Stimulated activated CD8-positive, alpha-beta memory T cell treated with anti-CD3 and anti-CD28 coated beads, Interleukin-4, amount 100 ng/mL, for 24 hours (primary cell): ENCODE data around the gene DDX20.
"Not testable (repeated sequence)": the region's sequence is repeated elsewhere in the genome, so short reads cannot be mapped to it uniquely, and the experiment has no call there.

Experiments used
- DNase-seq: peaks from one replicate; pipeline ENCODE4 v3.0.0-alpha.2; 2020; ENCODE audit warnings: low read depth

DDX20 gene

DNA sequence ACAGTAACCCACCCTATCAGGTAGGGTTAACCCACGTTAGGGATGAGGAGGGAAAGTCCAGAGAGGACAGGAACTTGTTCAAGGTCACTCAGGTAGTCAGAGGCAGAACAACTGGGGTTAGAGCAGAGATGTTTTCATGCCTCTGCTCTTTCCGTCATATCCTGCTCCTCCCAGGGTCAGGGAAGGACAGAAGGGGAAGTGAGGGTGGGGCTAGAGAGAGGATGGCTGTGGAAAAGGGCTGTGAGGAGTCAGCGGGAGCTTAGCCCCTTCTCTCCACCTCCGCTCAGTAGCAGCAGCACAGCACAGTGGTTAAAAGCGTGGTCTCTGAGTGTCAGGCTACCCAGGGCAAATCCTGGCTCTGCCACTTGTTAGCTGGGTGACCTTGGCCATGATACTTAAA, 36.5 kb downstream of the DDX20 start:
- no peak for DNase-seq

DNA sequence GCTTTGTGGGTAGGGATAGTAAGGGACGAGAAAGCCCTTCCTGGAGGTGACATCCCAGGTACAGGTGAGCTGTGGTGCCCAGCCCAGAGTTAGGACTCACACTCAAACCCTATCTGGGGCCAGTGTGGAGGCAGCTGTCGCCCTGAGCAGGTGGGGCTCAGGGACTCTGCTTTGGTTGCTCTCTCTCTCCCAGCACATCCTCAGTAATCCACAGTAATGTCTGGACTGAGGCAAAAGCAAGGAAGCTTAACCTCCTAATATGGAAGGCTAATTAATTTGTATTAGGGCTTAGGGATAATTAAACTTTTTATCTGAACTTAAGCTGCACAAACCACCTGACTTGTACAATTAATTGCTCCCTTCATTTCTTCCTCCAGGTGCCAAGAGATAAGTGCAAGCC, 38.2 kb downstream of the DDX20 start:
- no peak for DNase-seq

DNA sequence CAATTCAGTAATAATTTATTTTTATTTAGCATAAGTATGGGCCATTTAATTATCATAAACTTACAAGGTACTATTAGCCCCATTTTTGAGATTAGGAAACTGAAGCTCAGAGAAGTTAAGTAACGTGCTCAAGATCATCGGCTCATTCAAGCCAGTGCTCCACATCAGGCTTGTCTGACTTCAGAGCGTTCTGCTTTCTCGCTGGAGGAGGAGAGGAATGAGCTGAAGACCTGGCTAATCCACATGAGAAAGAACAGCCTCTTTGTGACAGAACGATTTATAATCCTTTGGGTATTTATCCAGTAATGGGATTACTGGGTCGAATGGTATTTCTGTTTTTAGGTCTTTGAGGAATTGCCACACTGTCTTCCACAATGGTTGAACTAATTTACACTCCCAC, 39.7 kb downstream of the DDX20 start:
- no peak for DNase-seq

DNA sequence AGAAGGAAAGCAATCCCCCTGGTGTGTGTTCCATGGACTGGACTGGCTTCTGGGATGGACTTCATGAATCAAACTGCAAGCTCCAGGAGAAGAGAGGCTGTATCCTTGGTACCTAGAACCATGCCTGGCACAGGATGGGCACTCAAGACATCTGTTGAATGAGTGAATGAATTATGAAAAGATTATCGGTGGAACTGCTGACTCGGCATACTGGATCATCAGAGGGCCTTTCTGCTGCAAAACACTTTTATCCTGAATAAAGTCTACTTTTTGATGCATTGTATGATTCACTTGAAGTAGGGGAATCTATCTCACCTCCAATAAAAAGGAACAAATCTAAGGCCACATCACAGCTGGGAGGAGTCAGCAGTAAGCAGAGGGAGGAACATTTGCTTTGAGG, 42.9 kb downstream of the DDX20 start:
- DNase-seq: no peak

DNA sequence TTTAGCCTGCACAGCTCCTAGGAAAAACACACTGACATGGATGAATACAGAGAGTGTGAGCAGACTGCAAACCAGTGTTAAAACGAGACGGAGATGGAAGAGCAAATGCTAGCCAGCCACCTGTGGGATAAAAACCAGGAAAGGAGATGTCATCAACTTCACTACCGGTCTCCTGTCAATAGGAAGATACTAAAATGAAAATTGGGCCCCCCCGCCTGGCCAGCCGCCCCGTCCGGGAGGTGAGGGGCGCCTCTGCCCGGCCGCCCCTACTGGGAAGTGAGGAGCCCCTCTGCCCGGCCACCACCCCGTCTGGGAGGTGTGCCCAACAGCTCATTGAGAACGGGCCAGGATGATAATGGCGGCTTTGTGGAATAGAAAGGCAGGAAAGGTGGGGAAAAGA, 44.0 kb downstream of the DDX20 start:
- not testable (repeated sequence) for DNase-seq

DNA sequence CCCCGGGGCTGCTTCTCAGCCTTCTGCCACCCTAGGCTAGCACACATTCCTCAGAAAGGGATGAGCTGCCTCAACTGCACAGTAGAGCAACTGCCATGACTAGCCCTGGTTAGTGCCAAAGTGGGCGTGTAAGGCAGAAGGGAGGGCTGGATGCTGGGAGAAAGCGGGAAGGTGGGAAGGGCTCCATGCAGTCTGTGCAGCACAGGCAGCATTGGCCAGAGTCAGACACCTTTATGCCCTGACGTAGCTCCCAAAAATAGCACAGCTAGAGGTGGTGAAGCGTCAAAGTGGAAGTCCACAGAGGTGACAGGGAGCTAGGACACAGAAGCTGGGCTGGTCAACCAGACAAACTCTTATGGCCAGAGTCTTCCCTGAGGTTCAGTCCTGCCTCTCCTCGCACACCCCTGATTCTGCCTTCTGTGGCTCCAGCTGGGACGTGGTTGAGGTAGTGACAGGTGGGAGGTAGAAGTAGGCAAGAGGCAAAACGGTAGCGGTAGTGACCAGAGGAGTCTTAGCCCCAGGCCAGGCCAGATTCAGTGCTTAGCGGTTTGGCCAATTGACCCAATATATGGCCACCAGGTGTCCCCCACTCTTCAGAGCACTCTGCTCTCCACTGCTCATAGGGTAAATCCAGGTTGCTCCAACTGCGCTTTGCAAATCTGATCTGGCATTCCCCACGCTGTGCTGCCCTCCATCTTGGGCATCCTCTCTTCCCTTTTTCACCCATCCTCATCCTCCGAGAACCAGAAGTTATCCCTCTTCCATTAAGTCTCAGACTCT, 45.6 kb downstream of the DDX20 start:
- no peak for DNase-seq

DNA sequence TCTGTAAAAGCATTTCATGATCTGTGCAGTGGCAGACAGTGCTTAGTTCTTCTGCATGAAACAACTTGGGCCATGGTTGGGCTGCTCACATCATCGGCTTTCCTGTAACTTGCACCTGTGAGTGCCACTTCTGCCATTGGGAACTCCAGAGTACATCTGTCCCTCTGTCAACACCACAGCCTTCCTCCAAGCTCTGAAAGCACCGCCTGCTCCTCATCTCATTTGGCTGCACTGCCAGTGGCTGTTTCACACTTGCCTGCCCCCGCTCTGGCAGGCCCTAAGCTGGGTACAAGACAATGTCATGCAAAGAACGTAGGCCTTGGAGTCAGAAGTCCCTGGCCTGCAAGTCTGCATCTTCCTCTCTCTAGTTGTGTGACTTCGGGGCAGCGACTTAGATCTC, 46.4 kb downstream of the DDX20 start:
- no peak for DNase-seq

DNA sequence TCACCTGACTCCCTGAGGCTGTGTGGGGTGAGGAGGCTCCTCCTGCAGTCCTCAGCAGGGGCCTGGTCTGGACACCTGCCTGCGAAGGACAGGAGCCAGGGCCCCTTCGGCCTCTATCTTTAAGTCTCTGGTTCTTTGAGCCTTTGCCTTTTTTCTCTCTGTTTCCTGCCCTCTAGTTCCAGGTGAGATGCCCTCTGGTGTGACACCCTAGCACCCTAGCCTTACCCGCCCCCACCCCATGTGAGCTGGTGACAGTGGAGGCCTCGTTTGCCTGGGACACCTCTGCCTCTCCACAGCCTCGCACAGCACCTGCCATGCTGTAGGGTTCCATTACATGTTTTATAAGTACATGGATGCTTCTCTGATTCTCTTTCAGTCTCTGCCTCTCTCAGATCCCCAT, 47.3 kb downstream of the DDX20 start:
- DNase-seq: no peak

DNA sequence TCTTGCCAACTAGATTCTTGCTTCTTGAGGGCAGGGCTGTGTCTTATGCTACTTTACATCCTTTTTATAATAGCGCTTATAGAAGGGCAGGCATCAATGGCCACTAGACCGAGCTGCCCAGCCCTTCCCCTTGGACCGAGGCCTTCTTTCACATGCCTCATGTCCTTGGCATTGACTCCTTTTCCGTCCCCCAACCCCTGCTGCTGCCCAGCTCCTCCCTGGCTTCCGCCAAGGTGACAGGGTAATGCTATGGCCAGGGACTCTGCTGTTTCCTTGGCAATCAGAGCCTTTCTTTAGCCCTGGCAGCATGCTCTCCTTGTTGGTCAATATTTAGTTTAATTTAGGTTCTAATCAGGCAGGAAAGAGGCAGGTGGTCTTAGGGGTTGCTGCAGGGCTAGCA, 48.2 kb downstream of the DDX20 start:
- DNase-seq: no peak

DNA sequence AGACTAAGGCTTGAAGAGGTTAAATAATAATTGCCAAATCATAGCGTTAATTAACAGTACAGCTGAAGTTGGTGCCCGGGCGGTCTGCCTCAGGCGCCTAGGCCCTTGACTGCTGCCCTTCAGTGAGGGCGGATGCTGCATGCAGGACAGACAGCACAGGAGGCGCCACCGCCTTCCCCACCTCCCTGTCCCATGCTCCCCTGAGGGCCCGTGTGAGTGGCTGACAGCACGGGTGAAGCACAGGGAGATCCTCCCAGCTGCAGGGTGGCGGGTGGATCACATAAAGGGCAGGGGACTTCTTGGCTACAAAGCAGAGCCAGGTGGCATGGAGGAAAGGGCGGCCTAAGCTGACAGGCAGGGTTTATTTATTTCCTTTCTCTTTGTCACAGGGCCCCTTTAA, 49.1 kb downstream of the DDX20 start:
- no peak for DNase-seq

DNA sequence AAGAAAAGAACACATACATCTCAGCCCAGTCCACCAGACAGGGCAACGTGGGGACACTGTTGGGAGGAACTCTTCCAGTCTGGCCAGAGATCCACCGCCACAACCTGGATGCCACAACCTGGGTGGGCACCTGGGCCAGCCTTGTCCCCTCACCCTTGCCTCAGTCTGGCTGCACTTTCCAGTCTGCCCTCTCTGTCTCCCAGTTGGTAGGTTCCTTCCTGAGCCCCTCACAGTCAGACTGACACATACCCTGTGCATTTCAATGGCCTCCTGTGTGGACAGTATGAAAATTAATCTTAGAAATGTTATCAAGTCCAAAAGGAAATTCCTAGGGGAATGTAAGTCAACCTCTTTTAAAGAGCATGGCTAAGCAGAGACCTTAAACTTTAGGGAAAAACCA, 49.5 kb downstream of the DDX20 start:
- DNase-seq: no peak

DNA sequence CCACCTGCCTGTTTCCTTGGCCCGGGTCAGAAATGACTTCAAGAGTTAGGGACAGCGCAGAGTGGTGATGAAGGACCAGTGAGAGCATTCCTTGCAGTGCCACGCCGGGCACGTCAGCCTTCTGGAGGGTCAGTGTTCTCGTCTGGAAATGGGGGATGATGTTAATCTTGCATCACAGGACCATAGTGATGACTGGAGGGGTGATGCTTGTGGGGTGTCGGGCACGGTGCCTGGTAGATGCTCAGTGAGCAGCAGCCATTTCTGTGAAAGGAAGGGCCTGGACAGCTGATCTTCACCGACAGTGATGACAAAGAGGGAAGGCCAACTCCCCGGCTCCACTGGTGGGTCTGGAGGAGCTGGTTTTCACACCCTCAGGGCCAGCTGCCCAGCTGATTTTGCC, 56.2 kb downstream of the DDX20 start:
- no peak for DNase-seq

DNA sequence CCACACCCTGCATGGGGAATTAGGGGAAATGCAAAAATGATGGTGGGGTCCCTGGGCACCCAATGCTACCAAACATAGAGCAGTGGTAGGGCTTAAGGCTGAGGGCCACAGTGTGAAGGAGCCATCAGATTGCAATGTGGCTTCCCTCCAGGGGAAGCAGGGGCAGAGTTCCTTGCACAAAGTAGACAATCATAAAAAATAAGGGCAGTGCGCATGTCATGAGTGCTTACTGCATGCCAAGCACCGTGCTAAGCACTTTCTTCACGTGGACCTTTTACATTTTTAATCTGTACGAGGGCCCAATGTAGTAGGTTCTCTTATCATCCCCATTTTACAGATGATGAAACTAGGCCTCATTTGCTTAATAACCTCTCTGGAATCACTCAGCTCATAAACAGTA, 56.6 kb downstream of the DDX20 start:
- no peak for DNase-seq

DNA sequence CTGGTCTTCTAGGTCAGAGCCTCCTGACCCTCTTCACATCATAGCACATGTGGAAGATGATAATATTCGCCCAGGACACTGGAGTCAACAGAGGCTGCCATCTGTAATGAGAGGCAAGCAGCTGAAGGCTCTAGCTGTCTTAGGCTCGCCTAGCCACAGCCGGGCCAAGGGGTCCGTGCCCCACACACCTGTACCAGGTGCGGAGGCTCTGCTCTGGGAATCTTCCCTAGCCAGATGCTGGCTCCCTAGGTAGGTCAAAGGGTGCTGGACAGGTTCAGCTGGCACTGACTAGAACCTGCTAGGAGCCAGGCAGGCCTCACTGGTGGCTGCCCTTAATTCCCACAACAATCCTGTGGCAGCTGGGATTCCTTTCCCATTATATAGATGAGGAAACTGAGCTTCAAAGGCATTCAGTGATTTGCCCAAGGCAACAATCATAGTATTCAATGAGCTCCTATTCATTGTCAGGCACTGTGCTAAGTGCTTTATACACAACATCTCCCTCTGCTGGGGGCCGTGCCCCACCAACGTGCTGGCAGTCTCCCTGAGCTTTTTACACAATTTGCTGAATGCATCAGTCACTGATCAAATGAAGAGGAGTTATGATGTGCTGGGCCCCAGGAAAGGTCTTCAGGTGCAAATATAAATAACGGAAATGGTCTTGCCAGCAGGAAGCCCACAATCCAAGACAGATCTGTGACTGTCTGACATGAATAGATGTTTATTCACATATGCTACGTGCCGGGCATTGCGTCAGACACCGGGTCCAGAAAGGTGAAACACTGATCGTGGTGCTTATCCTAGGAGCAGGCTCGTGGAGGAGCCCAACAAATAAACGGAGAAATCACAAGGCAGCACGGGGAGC, 58.0 kb downstream of the DDX20 start:
- no peak for DNase-seq

DNA sequence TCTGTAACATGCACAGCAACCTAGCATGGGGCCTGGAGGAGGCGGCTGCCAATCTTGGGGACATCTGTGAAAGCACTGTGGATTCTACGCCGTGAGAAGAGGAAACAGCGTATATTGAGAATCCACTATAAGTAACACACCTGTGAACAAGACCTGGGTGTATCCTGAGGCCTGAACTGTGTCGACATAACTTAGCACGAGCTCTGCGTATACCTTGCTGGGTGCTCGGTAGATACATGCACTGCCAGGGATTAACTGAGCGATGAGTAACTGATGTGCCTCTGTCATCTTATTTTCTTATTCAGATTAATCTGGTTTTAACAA, 58.6 kb downstream of the DDX20 start:
- no peak for DNase-seq

DNA sequence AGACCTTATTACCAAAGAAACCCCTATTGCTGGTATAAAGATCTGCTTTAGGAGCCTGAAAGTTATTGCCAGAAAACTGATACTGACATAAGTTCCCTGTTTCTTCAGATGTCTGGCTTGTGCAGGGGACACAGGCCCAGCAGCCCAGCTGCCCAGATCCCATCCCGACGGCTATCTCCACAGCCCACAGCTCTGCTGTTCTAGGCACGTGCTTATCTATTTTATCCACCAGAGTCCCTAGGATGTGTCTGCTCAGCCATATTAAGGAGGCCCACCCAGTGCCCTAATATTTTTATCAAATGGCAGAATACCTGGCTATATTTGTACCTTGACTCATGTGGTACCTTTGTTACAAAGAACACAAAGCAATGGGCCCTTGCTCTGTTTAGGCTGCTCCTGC, 58.9 kb downstream of the DDX20 start:
- DNase-seq: no peak
